Measurements from ENCODE around the gene TOMM6.

The TOMM6 gene

DNA sequence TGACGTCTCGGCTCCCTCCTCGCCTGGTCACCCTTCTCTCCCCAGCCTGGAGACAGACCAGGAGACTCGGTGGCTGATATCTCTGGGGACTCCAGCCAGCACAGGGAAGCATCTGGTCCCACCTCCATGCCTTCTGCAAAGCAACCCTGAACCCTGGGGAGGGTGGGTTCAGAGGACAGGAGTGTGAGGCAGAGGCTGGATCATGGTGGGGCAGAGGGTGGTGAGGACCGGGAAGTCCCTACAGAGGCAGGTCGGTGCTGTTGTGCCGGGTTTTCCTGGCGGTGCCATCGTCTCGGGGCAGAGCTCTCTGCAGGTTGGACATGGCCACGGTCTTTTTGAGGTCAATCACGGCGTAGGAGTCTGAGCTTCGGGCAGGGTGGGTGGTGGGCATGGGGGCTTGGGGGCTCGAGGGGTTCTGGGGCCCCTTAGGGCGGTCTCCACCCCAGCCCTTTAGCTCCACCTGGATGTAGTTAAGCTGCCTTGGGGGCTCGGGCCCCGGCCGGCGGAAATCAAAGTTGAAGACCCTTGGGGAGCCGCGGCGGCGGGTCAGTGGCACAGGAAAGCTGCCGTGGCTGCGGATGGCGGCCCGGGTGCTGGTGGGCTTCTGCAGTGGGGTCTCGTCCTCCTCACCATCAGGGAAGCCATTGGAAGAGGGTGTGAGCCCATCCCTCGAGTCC lies 17.0 kb upstream of the TOMM6 start:
- CTCF ChIA-PET = interaction anchor here (4.0 kb wide), 1 partner anchor 16 kb away, joined by 22 read pairs; the partner anchor contains the start of gene TOMM6

DNA sequence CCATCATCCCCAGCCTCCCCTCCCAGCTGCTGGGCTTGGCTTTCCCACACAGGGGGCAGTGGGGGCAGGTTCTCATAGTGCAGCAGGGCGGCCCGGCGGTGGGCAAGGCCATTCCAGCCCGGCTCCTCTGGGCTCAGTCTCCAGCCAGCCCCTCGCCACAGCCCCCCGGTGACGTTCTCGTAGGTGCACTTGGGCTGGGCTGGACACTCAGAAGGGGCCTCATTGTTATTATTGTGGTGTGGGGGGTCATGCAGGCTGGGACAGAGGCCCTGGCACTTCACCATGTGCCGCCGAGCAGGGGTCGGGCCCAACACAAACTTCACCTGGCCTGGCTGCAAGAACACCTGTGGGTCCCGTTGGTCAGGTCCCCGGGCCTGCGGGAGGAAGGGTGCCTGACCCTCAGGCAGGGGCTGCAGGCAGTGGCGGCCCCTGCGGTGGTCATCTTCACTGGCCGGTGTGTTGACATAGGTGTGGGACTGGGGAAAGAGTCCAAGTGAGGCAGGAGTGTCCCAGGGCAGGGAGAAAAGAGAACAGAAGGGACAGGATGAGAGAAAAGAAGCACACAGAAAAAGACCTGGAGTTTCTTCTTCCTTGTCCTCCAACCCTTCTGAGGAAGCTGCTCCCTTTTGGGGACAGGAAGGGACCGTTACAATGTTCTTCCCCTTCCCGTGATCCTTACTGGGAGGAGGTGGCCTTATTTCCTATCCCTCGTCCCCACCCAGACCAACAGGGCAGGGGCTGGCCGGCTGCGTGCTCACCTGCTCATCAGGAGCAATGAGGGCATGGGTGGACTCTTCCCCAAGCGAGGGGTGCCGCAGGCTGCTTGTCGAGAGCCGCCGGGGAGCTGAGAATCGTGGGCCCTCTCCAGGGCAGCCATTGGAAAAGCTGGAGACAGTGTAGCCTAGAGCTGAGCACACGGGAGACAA lies 16.2 kb upstream of the TOMM6 start:
- no peak for TF ChIP-seq CTCF (IDR thresholded peaks at IDR 0.05; ENCODE audit: control extremely low read depth, extremely low read depth, low read depth, missing control alignments)
- CTCF ChIA-PET = interaction anchor here (1.2 to 4.0 kb wide), 4 partner anchors 14 to 333 kb away, joined by 3 to 22 read pairs (median 5); partner anchors contain the start of gene TOMM6

More for the DNA sequence above, 17.0 kb upstream of the TOMM6 start:
- no peak for TF ChIP-seq CTCF (IDR thresholded peaks at IDR 0.05; ENCODE audit: control extremely low read depth, extremely low read depth, low read depth, missing control alignments)
- POLR2A ChIA-PET = no interaction called here
- DNase-seq (ENCODE audit: extremely low spot score) = no peak

GRCh38 chr6:41774841-41775240 lies 12.7 kb upstream of the TOMM6 start:
- POLR2A ChIA-PET = no interaction called here
- TF ChIP-seq CTCF (IDR thresholded peaks at IDR 0.05; ENCODE audit: control extremely low read depth, extremely low read depth, low read depth, missing control alignments) = no peak
- CTCF ChIA-PET = interaction anchor here (0.8 to 6.7 kb wide), 20 partner anchors 8 to 407 kb away, joined by 3 to 52 read pairs (median 4); partner anchors contain the start of gene TOMM6
- DNase-seq (ENCODE audit: extremely low spot score) = no peak

More for the DNA sequence above, 16.2 kb upstream of the TOMM6 start:
- POLR2A ChIA-PET = interaction anchor here (0.6 kb wide), 1 partner anchor 9 kb away, joined by 10 read pairs; no protein-coding TSS in a partner anchor
- DNase-seq (ENCODE audit: extremely low spot score) = no peak

- no peak for DNase-seq (ENCODE audit: extremely low spot score)
- CTCF ChIA-PET = interaction anchor here (0.7 to 6.7 kb wide), 26 partner anchors 9 to 408 kb away, joined by 3 to 52 read pairs (median 4); partner anchors contain the start of gene TOMM6
- POLR2A ChIA-PET = no interaction called here
- no peak for TF ChIP-seq CTCF (IDR thresholded peaks at IDR 0.05; ENCODE audit: control extremely low read depth, extremely low read depth, low read depth, missing control alignments)
Observed at GRCh38 chr6:41775293-41775882, 12.1 kb upstream of the TOMM6 start.

- POLR2A ChIA-PET = interaction anchor here (0.5 kb wide), 1 partner anchor 668 kb away, joined by 3 read pairs; no protein-coding TSS in a partner anchor
- no peak for TF ChIP-seq CTCF (IDR thresholded peaks at IDR 0.05; ENCODE audit: control extremely low read depth, extremely low read depth, low read depth, missing control alignments)
- CTCF ChIA-PET = interaction anchor here (0.9 to 6.7 kb wide), 9 partner anchors 10 to 314 kb away, joined by 3 to 52 read pairs (median 6); partner anchors contain the start of gene TOMM6
- DNase-seq (ENCODE audit: extremely low spot score) = no peak
Observed at GRCh38 chr6:41777551-41778285, 9.8 kb upstream of the TOMM6 start.
